Measurements from ENCODE around the gene SLC8A3.

GRCh38 chr14:70107309-70107708 is 81.4 kb downstream of the SLC8A3 start:
- TF ChIP-seq CTCF (IDR thresholded peaks at IDR 0.05; ENCODE audit: low read depth, low read length) (no peak), POLR2A (IDR thresholded peaks at IDR 0.05; ENCODE audit: extremely low read depth, insufficient read length) (no peak)
